GM18499 (cell line): Measurements from ENCODE around the gene CD93.

ENCODE experiments used
- ATAC-seq: cut with Tn5 transposase; IDR thresholded peaks from one replicate; pipeline ENCODE4 v1.9.1; 2021; ENCODE audit warnings: moderate number of reproducible peaks; ENCODE audit not compliant: insufficient read depth, unreplicated experiment

The CD93 gene

DNA sequence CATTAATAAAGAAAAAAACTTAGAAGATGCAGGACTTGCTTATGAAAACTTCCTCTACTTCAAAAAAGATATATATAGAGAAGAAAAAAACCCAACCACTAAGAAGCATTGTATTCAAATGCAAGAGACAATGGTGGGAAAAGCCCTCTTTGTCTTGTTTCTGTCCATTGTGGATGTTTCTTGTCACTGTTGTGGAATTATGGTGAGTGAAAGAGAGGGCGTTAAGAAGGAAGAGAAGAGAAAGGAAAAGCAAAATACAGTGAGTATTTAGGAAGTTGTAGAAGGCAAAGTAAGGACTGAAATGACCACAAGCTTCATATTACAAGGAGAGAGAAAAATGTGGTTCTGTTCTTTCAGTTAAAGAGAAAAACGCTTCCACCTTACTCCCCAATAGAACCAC, 22.5 kb downstream of the CD93 start:
- ATAC-seq = no peak

DNA sequence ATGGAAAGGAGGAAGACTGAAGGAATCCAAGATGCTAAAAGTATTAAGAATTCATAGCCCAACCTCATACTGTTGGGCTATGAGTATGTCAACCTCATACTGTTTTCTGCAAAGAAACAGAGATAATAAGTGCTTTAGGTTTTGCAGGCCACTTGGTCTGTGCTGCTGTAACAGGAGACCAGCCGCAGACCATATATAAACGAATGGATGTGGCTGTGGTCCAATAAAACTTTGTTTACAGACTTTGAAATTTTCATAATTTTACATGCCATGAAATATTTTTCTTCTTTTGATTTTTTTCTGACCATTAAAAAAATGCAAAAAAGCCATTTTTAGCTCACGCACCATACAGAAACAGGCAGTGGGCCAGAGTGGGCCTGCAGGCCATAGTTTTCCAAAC, 23.0 kb downstream of the CD93 start:
- ATAC-seq = no peak

DNA sequence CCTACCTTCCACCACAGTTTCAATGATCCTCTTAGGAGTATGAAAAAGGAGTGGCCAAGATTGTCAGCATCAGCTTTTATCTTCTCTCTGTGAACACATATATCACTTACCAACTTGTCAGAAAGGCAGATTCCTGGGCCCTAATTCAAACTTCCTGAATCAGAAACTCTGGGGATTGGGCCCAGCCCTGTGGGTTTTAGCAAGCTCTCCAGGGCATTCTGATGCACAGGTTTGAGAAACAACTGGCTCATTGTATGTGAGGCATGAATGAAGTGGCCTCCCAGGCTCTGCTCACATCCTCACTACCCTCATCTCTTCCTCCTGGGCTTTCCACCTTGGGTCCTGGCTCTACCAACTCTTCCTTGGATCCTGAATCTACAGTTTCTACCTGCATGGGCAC, 23.5 kb downstream of the CD93 start:
- no peak for ATAC-seq

DNA sequence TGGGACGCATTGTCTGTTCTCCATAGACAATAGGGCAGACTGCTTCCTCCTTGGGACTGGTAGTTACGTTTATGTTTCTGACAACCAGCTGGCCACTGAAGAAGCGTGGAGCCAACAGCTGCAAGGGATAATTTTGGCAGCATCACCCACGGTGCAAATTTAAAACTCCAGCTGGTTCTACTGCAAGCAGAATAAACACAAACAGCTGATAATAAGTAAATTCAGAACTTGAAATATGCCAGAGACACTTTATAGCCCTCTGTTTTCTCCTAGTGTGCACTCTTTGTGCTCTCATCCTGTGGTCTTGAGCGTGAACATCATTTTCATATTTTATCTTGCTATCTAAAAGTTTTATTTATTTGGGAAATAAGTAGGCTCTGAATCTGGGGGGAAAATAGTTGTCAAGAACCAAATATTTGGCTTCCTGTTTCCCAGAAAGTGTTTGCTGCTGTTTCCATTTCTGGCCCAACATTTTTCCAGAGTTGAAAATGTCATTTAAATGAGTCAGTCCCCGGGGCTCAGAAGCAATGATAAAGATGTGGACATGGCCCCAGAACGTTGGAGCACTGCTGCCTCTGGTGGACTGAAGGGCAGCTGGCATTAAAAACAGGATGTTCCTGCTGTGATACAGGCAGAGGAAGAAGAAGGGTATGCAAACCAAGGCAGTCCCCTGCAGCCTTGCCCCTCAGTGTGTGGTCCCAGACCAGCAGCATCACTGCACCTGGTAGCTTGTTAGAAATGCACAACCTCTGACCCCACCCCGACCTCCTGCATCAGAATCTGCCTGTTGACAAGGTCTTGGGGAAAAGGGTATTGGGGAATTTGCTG, 24.2 kb downstream of the CD93 start:
- no peak for ATAC-seq

DNA sequence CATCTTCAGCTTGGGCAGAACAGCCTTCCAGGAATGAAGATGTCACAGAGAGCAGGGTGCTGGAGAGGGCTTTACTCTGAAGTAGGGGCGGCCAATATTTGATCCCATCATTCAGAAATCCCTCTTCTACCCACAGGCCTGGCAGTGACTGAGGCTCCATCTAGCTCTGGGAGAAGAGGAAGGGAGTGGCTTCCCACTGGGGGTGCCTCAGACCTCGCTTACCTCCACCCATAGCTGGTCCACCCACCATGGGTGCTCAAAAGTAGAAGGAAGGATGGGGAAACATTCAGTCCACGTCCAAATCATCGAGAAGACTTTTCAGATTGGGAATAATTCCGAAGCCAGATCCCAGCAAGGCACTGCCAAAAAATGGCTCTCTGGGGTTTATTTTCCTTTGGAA, 24.9 kb downstream of the CD93 start:
- no peak for ATAC-seq

DNA sequence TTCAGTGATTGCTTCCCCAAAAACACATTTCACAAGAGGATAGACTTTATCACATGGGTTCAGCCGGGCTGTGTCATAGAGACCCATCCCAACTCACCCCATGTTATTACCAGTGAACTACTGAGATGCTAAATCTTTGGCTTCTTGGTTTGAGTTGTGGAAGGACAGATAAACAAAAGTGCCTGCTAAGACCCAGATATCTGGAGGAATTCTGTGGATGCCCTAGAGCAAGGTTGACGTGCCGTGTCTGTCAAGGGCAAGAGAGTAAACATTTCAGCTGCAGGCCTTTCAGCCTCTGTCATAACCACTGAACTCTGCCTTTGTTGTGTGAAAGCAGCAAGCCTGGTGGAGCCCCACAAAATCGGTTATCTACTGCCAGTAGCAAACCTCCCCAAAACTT, 25.5 kb downstream of the CD93 start:
- no peak for ATAC-seq

DNA sequence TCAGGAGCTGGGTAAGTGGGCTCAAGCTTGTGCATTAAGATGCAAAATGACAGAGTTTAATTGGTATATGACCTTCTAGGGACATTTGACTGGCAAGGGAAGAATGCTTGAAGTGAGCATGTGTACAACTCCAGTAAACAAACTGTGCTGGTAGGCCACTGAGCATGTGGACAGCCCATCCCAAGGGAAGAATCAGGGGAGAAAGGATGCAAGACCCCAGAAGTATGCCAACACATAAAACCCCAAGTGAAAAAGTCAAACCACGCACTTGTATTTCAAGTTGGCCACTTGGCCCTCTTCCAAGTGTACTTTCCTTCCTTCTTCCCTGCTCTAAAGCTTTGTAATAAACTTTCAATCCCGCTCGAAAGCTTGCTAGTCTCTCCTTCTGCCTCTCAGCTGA, 26.3 kb downstream of the CD93 start:
- no peak for ATAC-seq

DNA sequence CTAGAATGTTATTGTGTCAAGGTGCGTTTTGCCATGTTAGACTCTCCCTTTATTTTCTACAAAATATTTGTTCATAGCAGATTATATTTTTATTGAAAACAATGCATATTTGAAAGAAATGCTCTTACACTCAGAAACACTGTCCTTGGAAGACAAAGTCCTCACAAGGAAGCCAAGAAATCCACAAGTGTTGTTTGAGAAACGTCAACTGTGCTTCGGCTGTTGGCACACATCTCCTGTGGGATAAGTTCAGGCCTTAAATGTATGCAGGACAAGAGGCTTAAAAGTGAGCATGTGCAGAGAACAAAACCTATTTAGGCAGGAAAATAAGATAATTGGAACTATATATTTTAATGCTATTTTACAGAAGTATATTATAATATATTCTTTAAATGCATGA, 27.1 kb downstream of the CD93 start:
- no peak for ATAC-seq

DNA sequence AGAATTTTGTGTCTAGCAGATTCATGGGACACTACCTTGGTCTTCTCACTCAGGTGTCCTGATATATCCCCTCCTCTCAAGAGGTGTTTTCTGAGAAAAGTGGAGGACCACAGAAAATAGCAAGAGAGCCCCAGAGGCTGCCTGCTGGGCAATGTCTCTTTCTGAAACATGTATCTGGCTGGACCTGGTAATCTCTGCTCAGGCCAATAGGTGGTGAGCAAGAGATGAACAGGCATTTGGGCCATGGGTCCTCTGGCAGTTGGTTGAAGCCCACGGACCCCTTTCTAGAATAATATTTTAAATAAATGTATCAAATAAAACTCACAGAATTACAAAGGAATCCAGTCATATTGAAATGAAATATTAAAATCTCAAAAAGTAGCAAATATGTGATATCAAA, 27.9 kb downstream of the CD93 start:
- ATAC-seq = no peak

DNA sequence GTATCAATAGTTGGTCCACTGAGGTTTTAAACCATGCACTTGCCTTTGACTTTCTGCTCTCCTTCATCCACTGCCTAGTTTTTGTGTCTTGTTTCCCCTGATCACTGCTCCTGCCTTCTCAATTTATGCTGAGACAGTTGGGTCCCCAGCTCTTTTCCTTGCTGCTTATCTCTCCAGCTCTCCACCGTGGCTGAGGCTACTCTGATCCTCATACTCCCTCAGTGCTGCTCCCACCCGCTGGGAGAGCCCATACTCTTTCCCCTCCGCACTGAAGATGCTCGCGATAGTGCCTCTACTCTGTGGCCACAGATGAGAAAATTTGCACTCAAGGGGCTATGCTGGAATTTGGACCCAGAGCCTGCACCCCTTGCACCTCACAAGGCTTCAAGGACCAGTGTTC, 33.2 kb downstream of the CD93 start:
- no peak for ATAC-seq

DNA sequence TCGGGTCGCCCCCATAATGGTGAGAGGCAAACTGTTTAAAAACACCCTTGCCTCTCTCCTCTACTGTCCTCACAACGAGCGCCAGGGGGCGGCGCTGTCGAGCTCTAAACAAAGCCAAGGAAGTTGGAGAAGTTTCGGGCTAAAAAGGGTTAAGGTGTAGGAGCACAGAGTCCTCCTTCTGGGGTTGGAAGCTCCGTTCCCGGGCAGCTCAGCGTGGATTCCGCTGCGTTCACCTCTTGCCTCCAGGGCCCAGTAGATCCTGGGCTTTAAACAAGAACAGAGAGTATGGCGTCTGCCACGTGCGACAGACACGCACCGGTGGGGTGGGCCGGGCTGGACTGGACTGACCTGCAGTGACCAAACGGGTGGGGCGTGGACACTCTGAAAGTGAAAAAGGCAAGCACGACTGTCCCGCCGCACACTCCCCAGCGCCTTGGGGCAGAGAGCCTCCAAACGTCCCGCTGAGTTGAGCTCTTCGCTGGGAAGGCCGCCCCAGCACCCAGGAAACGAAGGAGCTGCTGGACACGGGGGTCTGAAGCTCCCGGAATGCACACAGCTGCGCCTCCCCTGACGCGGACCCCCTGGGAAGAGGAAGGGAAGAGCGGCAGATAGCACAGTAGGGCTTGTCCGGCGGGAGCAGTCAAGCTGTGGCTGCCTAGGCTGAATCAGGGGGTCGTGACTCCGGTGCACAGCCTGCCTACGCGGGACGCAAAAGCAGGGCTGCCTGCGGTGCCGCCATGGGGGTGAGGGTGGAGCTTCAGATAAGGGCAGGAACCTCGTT, 35.1 kb downstream of the CD93 start:
- no peak for ATAC-seq

DNA sequence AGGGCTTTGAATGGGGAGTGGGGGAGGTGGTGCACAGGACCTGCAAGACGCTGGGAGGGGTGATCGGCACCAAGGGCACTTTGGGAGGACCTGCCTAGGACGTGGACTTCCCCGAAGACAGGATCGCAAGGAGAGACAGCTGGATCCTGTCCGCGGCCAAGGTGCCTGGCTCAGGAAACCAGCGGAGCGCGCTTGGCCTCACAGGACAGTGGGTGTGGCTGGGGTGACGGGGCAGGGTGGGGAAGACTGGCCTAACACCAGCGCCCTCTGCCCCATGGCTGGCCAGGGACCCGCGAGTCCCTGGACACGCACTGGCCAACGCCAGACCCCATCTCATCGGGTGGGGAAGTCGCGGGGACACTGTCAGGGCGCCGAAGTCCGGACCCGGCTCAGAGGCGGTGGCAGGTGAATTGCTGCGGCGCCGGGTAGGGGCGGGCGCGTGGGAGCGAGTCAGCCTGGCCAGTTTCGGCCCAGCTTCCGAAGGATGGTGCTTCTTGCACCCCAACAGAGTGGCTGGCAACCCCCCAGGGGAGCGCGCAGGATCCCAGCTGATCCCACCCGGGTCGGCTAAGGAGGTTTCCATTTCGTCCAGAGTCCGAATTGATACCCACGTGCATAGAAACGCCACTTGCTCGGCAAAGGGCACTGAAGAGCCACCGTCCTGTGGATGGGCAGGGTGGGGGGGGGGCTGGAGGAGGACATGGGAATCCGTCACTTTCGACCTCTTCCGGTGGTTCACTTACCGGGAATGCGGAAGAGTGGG, 35.9 kb downstream of the CD93 start:
- ATAC-seq = no peak

DNA sequence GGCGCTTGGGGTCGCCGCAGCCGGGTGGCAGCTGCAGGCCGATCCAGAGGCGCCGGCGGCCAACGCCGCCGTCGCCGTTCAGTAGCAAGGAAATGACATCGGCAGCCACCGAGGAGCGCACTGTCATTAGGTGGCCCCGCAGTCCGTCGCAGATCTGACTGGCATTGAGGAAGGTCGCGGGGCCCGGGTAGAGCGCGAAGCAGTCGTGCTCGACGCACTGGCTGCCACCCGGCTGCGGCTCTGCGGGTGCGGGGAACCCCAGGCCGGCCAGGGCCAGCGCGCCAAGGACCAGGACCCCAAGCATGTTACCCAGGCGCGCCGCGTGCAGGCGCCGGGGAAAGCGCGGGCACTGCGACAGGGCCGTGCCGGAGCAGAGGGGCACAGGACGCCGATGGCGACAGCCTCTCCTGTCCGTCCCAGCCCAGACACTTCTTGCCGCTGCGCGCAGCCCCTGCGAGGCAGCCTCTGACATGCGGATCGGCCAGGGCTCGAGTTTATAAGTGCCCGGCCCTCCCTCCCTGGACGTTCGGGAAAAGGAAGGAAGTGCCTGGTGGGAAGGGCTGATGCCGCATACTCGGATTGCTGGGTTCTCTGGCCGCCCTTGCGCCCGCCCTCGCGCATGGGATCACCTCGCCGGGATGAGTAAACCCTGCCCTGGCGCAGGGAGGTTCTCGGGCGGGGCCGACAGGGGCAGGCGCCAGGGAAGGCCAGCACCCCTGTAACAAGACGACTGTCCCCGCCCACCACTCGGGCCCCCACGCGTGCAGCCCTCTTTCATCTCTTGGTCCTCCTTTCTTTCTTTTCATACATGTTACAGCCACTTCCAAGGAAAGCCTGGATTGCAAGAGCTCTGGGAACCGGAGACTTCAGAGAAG, 36.7 kb downstream of the CD93 start, which contains the start of gene THBD:
TSS of gene THBD (minus strand) at position 472 of the 875 bp plus-strand sequence. CDS start at position 304, 168 bp downstream.
- no peak for ATAC-seq

DNA sequence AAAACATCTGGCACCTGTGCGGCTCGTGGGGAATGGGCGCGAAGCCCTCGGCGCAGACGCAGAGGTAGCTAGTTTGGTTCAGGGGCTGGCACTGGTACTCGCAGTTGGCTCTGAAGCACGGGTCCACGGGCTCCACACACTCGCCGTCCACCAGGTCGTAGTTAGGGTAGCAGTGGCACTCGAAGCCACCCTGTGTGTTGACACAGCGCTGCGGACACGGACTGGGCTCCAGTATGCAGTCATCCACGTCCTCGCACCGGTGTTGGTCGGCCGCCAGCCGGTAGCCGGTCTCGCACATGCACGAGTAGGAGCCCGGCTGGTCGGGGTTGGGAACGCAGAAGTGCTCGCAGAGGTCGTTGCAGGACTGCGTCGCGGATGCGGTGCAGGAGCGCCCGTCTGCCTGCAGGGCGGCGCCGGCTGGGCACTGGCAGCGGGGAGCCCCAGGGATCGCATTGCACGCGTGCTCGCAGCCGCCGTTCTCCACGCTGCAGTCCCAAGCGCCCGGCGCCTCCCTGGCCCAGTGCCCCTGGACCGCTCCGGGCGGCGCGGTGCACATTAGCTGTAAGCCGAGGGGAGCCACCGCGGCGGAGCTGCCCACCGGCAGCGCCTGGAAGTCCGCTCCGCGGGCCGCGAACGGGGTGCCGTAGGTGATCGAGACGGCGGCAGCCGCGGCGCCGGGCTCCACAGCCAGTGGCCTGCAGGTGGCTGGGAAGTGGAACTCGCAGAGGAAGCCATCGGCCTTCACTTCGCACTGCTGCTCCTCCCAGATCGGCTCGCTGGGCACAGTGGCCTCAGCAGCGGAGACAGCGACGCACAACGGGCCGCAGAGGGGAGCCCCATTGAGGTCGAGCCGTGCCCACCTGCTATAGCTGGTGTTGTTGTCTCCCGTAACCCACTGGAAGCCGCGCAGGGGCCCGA, 37.6 kb downstream of the CD93 start:
- no peak for ATAC-seq

DNA sequence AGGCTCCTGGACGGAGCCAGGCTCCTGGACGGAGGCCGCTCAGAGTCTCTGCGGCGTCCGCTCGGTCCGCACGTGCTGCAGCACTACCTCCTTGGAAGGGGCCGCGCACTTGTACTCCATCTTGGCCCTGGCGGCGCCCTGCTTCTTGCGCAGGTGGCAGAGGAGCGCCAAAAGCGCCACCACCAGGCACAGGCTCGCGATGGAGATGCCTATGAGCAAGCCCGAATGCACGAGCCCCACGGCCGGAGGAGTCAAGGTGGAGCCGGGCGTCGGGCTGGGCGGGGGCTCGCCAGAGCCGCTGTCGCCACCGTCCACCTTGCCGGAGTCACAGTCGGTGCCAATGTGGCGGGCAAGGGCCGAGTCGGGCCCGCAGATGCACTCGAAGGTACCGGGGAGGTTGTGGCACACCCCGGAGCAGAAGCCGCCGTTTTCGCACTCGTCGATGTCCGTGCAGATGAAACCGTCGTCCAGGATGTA, 38.3 kb downstream of the CD93 start:
- ATAC-seq = no peak

DNA sequence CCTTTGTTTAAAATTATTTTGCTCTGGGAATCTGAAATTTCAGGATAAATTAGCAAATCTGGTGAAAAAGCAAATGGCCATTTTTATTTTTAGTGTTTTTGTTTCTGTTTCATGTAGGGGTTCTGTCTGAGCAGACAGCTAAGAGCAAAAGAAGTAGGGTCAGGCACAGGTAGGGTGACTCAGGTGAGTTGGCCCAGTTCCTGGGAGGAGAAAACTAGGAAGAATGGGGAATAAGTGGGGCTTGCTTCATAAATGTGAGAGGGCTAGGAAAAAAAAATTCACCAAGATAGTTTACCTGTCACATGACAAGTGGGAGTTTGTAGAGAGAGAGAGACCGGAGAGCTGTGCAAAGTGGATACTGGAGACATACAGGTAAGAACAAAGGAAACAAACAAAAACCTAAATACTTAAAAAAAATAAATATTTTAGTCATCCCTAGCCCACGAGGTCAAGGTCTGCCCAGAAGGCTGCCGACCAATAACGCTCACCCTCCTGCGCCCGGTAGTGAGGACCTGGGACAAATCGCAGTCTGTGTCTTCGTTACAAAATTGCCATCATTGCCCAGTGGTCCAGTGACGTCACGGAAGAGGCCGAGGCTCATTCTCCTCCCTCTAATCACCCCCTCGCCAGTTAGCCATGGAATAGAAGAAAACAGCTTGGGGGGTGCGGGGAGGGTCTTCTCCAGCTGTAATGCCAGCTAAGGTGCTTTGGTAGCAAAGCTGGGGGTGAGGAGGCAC, 39.0 kb downstream of the CD93 start:
- no peak for ATAC-seq

DNA sequence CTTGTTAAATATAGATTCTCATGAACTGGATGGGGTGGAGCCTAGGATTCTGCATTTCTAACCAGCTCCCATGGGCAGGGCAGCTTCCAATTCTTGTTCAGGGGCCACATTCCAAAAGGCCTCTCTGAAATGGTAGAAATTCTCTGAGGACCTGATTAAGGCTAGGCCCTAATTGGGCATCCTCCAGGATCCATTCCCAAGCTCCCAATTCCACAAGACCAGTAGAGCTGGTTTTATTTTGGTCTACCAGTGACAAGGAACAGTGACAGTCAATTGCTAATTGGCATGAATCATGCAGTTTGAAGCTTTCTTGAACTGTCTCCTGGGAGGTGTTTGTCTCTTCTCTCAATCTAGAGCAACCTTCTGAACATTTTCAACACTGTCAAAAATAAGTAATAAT, 39.7 kb downstream of the CD93 start:
- ATAC-seq = no peak

DNA sequence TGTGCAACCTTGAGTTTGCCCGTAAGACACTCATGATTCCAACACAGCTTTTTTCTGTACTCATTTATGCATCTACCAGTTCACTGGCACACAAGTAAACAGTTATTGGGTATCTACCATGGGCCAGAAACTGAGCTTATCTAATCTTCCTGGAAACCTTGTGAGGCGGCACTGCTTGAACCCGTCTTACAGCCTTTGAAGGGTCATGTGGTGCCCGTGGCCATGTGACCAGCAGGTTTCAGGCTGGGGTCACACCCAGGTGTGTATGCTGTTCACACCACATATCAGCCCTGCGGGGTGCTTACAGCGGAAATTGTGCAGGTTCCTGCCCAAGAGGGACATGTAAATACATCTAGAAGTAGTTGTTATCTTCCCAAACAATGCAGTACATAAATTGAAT, 42.7 kb downstream of the CD93 start:
- no peak for ATAC-seq
